ENCODE data around the gene S100B.
"Not testable (repeated sequence)": the region's sequence is repeated elsewhere in the genome, so short reads cannot be mapped to it uniquely, and the experiment has no call there.

The S100B gene

DNA sequence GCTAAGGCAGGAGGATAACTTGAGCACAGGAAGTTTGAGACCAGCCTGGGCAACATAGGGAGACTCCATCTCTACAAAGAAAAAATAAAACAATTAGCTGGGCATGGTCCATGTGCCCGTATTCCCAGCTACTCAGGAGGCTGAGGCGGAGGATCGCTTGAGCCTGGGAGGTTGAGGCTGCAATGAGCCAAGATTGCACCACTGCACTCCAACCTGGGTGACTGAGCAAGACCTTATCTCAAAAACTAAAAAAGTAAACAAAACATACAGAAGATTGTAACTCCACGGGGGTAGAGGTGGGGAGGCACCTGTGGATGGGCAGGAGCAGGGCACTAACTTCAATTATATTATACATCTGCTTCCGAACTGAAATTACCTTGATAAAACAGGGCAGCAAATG lies 4.6 kb downstream of the S100B start:
- DNase-seq: no peak

DNA sequence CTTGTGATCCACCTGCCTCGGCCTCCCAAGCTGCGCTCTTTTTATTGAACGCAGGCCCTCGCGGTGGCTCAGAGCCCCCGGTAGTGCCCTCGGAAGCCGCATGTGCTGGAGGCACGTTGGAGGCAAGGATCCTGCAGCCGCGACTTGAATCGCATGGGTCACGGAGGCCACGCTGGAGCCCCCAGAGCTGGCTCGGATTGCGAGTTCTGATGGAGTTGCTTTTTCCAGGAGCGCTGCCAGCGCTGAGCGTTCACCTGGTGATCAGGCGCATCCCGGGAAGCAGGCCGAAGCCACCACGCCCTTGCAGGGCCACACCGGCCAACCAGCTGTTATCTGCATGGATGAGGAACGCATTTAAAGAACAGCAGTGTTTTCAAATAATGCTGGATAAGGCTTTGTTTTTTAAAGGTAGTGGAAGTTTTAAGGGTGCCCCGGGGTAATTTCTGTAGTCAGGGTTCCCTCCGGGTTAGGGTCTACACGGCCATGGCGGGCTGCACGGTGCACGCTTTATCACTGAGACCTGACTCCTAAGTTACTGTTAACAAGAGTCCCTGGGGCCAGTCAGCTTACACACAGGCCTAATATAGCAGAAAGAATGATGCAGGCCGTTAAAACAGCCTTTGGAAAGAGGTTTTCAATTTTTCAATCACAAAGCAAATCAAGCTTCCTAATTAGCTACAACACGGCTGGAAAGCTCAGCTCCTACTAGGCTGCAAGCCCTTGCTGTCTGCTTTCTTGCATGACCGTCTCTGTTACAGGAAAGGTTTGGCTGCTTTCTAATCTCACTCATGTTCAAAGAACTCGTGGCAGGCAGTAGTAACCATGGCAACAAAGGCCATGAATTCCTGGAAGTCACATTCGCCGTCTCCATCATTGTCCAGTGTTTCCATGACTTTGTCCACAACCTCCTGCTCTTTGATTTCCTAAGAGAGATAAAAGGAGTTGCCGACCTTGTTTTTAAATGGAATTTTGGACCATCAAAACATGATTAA lies 6.0 kb downstream of the S100B start:
- DNase-seq: peak in 2 of 6 experiments; percentile 1 to 7

- DNase-seq: no peak
Measured at GRCh38 chr21:46597896-46598343, 7.0 kb downstream of the S100B start.

GRCh38 chr21:46597031-46597430 lies 7.9 kb downstream of the S100B start:
- no peak for DNase-seq

DNA sequence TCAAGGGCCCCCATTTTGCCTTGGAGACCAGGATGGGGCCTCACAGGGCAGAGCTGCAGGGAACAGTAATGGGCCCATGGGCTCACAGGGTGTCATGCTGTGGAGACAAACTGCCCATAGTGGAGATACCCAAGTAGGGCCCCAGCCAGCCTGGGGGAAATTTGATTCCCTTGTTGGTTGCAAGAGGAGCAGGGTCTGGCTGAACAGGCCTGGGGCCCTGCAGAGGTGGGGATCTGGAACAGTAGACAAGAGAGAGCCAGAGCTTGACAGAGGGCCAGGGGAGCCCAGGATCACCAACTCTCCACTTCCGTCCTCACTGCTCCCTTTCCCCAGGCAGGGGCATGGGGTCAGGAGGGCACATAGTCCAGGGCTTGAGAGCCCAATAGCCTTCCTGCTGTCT lies 8.7 kb downstream of the S100B start:
- DNase-seq: no peak

DNA sequence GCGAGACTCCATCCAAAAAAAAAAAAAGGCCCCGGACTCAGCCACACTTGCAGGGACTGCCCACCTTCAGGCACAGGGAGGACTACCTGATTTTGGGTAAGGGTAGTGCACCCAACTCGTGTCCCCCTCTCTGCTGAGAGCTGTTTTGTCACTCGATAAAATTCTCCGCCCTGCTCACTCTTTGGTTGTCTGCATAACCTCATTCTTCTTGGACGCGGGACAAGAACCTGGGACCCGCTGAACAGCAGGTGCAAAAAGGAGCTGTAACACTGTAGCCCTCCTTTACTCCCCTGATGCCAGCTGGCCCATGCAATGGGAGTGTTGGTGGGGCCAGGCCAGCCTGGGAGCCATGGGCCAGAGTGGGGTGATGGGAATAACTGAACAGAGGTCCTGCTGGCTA lies 10.6 kb downstream of the S100B start:
- DNase-seq: no peak

- no peak for DNase-seq
Measured at GRCh38 chr21:46585191-46585953, 19.5 kb downstream of the S100B start.

GRCh38 chr21:46581780-46582307 lies 23.0 kb downstream of the S100B start:
- DNase-seq: no peak

DNA sequence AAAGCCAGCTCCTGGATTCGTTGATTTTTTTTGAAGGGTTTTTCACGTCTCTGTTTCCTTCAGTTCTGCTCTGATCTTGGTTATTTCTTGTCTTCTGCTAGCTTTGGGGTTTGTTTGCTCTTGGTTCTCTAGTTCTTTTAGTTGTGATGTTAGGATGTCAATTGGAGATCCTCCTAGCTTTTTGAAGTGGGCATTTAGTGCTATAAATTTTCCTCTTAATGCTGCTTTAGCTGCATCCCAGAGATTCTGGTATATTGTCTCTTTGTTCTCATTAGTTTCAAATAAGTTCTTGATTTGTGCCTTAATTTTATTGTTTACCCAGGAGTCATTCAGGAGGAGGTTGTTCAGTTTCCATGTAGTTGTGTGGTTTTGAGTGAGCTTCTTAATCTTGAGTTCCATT lies 25.5 kb downstream of the S100B start:
- DNase-seq: not testable (repeated sequence)

DNA sequence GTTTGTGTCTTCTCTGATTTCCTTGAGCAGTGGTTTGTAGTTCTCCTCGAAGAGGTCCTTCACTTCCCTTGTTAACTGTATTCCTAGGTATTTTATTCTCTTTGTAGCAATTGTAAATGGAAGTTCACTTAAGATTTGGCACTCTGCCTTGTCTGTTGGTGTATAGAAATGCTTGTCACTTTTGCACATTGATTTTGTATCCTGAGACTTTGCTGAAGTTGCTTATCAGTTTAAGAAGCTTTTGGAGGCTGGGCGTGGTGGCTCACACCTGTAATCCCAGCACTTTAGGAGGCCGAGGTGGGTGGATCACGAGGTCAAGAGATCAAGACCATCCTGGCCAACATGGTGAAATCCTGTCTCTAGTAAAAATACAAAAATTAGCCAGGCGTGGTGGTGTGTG lies 27.1 kb downstream of the S100B start:
- not testable (repeated sequence) for DNase-seq

GRCh38 chr21:46572850-46573249 lies 32.0 kb downstream of the S100B start:
- DNase-seq: no peak

DNA sequence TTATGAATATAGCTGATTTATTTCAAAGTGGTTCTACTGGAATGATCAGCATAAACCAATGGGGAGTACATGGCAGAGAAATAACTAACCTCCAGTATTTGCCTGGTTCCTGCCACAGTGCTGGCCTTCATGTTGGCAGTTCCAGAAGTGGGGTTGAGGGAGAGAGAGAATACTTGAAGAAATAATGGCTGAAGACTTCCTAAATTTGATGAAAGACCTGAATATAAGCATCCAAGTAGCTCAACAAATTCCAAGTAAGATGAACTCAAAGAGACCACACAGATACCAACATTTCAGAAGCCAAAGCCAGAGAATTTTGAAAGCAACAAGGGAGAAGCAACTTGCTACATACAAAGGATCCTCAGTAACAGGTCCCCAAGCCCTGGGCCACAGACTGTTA lies 34.3 kb downstream of the S100B start:
- no peak for DNase-seq

- DNase-seq: no peak
Measured at GRCh38 chr21:46570119-46570518, 34.8 kb downstream of the S100B start.

GRCh38 chr21:46569081-46569480 lies 35.8 kb downstream of the S100B start:
- no peak for DNase-seq

- DNase-seq: no peak
Measured at GRCh38 chr21:46568562-46568961, 36.3 kb downstream of the S100B start.

- no peak for DNase-seq
Measured at GRCh38 chr21:46567348-46567747, 37.5 kb downstream of the S100B start.

- no peak for DNase-seq
Measured at GRCh38 chr21:46564391-46564790, 40.5 kb downstream of the S100B start.

DNA sequence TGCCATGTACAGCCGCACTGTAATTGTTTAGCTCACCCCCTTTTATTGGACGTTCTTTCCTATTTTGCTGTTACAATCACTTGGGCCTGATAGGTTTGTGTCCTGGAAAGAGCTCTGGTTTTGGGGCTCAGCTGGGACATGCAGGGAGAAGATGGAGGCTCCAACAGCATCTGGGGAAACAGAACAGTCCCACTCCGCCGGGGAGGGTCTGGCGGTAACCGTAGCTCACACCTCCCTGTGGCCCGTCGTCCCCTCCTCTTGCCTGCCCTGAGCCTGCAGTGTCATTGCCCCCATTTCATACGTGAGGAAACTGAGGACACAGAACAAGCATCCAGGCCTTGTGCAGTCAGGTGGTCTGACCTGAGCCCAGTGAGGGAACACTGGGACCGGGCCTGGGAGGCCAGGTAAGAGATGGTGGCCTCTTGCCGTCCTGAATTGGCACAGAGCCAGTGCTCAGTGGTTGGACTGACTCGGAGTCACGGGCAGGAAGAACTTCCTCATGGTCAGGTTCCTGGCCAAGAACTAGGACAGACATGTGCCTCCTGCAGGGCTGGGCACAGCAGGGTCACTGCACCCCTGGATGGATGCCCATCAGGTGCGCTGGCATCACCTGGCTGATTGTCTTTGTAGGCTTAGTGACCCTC lies 41.8 kb downstream of the S100B start:
- DNase-seq: no peak

GRCh38 chr21:46562472-46562871 lies 42.4 kb downstream of the S100B start:
- DNase-seq: no peak

- DNase-seq: no peak
Measured at GRCh38 chr21:46561445-46562090, 43.3 kb downstream of the S100B start.

- peak in 1 of 6 experiments; percentile 11 for DNase-seq
Measured at GRCh38 chr21:46560568-46561444, 44.1 kb downstream of the S100B start.

All from stimulated activated naive CD4-positive, alpha-beta T cell (primary cell).